HG03520 (cell line): ENCODE measurements around the gene OCIAD2.
"Not testable (repeated sequence)": the region's sequence is repeated elsewhere in the genome, so short reads cannot be mapped to it uniquely, and the experiment has no call there.

Experiments
- ATAC-seq: cut with Tn5 transposase; IDR thresholded peaks from one replicate; pipeline ENCODE4 v1.9.1; 2021; ENCODE audit warnings: mild to moderate bottlenecking, moderate library complexity; ENCODE audit not compliant: unreplicated experiment

Gene OCIAD2

DNA sequence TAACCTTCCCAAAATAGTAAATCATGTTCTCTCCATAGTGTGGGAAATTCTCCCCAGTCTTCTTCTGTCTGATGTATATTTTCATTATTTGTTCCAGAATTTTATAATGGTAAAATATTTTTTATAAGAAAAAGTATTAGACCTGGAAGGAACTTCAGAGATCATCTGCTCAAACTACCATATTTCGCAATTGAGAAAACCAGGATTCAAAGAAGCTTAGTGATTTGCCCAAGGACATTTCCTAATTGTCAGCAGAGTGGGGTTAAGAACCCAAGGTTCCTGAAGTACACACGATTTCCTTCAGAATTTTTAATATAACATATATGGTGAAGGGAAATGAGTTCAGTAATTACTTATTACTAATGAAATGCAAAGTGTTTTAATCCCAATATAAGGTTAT, 51.6 kb downstream of the OCIAD2 start:
- no peak for ATAC-seq

DNA sequence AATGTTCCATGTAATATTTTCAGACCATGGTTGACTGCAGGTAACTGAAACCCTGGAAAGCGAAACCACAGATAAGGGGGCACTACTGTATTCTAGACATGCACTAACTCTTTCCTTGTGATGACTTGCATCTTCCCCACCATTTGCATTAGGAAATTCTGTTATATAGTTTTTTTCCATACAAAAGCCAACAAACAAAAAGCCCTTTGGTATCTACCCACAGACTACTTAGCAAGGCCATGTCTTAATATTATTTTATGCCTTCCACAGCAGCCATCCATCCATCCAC, 52.2 kb downstream of the OCIAD2 start:
- no peak for ATAC-seq

DNA sequence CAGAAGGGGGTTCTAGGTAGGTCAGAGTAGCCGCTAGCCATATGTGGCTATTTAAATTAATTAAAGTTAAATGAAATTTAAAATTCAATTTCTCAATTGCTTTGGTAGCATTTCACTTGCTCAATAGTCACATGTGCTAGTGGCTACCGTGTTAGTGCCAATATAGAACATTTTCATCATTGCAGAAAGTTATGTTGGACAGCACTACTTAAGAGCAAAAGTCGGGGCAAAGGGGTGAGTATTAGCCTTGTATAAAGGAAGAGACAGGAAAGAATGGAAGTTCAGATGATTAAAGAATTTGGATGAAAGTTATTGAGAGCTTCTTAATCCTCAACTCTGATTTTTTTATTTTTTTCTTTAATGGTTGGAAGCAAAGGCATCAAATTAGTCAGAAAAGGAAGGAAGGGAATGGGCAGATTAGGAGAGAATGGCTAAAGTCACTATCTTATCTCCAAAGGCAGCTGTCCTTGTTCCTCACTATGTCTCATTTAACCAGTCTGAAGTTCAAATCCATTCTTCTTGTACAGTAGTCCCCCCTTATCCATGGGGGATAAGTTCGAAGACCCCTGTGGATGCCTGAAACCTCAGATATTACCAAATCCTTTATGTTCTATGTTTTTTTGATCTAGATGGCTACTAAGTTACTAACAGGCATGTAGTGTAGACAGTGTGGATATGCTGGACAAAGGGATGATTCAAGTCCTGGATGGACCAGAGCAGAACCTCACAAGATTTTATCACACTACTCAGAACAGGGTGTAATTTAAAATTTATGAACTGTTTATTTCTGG, 52.8 kb downstream of the OCIAD2 start:
- no peak for ATAC-seq

DNA sequence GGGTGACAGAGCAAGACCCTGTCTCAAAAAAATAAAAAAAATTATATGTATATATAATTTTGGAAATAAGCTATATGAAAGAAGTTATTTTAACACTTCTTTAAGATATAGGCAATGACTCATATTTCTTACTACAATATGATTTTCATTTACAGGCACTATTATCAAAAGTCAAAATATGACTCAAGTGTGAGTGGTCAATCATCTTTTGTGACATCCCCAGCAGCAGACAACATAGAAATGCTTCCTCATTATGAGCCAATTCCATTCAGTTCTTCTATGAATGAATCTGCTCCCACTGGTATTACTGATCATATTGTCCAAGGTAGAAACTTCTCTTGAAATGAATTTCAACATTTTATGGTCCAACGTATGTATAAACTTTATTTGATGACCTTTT, 54.9 kb downstream of the OCIAD2 start:
- no peak for ATAC-seq

DNA sequence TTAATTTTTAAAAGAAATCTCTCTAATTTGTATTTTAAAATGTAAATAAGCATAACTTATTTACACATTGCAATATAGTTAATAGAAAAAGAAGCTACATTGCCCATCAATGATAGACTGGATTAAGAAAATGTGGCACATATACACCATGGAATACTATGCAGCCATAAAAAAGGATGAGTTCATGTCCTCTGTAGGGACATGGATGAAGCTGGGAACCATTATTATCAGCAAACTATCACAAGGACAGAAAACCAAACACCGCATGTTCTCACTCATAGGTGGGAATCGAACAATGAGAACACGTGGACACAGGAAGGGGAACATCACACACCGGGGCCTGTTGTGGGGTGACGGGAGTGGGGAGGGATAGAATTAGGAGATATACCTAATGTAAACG, 57.8 kb downstream of the OCIAD2 start:
- ATAC-seq, result not testable (repeated sequence)

DNA sequence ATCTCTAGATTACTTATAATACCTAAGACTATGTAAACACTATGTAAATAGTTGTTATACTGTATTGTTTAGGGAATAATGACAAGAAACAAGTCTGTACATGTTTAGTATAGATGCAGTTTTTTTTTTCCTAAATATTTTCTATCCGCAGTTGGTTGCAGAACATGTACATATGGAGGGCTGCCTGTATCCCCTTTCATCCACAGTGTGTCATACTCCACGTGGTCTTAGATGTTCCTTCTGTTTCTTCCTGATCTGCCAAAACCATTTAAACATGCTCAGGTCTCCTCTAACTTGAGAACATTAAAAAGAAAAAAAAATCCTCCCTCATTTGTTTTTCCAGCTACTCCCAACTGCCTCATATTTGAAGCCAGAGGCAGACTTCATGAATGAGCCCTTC, 61.7 kb downstream of the OCIAD2 start:
- no peak for ATAC-seq

DNA sequence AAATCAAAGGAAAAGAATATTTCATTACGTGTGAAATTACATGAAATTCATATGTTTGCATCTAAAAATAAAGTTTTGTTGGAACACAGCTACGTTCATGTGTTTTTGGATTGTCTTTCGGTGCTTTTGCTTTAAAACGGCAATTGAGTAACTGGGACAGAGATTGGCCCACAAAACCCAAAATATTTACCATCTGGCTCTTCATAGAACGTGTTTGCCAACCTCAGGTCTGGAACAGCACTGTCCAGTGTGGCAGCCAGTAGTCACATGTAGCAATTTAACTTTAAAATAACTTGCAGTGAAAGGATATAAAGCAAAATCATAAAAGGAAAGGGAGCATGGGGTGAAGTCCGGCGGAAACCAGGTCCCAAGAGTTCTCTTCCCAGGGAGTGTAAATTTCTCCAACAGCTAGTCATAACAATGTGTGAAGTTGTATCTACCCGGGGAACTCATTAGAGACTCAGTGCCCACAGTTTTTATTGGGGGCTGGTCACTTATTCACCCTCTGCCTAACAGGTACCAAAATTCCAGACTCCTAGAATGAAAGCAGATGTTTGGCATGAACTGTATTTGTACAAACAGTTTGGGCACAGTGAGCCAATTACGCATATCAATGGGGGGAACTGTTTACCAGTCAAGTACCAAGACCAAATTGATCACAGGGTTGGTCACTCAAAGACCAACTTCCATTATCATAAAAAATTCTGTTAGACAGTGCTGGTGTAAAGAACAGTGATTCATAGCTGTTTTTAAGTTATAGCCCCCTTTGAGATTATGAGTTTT, 65.3 kb downstream of the OCIAD2 start:
- no peak for ATAC-seq

DNA sequence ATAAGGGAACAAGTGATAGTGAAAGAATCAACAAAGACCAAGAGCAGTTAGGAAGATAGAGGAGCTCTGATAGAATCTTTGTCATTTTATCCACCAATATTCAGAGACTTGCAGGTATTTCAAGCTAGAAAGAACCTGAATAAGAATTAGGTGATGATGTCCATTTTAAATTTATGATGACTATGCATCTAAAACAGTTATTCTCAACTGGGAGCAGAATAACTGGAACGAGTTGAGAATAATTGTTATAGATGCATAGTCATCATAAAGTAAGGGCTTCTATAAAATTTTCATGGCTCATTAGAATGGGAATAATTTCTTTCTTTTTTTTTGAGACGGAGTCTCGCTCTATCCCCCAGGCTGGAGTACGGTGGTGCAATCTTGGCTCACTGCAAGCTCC, 69.9 kb downstream of the OCIAD2 start:
- no peak for ATAC-seq
